Measurements from ENCODE around the gene ZNF302. TPM values are rescaled to one million over a fixed set of nuclear protein-coding genes. Genes with fewer than 3 reads are reported as not detected.

Gene ZNF302
- total and polyA plus RNA-seq, 4 donors = 5.8 to 18.6 (median 13.6) TPM

DNA sequence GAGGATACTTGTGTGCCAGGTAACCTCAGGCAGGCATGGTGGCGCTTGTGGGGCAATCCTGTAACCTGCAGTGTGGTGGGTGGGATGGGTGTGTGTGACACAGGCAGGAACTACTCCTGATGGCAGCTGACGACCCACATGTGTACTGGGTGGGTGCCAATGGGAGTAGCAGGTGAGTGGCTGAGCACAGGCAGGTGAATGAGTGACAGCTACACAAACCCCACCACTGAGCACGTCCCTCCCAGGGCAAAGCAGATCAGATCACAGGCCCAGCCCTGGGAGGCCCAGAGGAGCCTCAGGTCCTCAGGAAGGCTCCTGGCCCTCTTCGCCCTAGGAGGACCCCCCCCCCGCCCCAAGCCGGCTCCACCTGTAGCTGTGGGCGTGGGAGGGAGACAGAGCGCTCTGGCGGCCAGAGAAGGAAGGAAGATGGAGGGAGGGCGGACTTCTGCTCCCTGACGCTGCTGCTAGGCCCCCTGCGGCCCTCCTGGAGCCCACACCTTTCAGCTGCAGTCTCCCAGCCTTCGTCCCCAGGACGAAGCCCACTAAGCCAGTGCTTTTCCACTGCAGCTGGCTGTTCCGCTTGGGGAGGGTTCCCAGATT, 55.2 kb downstream of the ZNF302 start:
- H3K9me3 ChIP-seq (ENCODE audit: control insufficient read depth in 4 of 4, low read length in 3 of 4) = peaks cover 3 to 15% (median 8%) of the 10 kb centered on the region in 4 donors
- H3K27ac ChIP-seq (ENCODE audit: low read depth in 1 of 2, low read length in 2 of 2) = peak overlapping the region; percentile 23 to 98
- peaks cover 5 to 18% (median 15%) of the 10 kb centered on the region in 4 donors for H3K4me1 ChIP-seq (ENCODE audit: control insufficient read depth in 4 of 4, insufficient read depth in 4 of 4, low read length in 3 of 4)
- H3K27me3 ChIP-seq (ENCODE audit: control insufficient read depth in 4 of 4, insufficient read depth in 4 of 4, low read length in 3 of 4) = no peaks in the 10 kb centered on the region
- DNase-seq (ENCODE audit: low spot score) = peak; percentile 36
- H3K9ac ChIP-seq (ENCODE audit: low read depth in 1 of 2, low read length in 2 of 2) = no peak overlapping the region
- TF ChIP-seq, protein P1, sequence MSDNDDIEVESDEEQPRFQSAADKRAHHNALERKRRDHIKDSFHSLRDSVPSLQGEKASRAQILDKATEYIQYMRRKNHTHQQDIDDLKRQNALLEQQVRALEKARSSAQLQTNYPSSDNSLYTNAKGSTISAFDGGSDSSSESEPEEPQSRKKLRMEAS (IDR thresholded peaks at IDR 0.05) = no peak
- TF ChIP-seq SP1 (IDR thresholded peaks at IDR 0.05) (no peak), HNF4G (IDR thresholded peaks at IDR 0.05) (no peak), EGR1 (IDR thresholded peaks at IDR 0.05; ENCODE audit: low read depth in 2 of 2) (no peak), TAF1 (conservative IDR thresholded peaks at IDR 0.05) (no peak), HNF4A (conservative IDR thresholded peaks at IDR 0.05) (no peak)
- TF ChIP-seq, protein P2, sequence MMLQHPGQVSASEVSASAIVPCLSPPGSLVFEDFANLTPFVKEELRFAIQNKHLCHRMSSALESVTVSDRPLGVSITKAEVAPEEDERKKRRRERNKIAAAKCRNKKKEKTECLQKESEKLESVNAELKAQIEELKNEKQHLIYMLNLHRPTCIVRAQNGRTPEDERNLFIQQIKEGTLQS (IDR thresholded peaks at IDR 0.05) = no peak
- 62% methylated on average over 15 of the region's 15 CpGs for WGBS
- peak overlapping the region; percentile 86 to 97 (median 91) for H3K4me3 ChIP-seq (ENCODE audit: low read depth in 1 of 3, low read length in 3 of 3)
- peaks cover under 1 to 21% (median 17%) of the 10 kb centered on the region in 4 donors for H3K36me3 ChIP-seq (ENCODE audit: control insufficient read depth in 4 of 4, insufficient read depth in 3 of 4, low read depth in 1 of 4, low read length in 3 of 4)

DNA sequence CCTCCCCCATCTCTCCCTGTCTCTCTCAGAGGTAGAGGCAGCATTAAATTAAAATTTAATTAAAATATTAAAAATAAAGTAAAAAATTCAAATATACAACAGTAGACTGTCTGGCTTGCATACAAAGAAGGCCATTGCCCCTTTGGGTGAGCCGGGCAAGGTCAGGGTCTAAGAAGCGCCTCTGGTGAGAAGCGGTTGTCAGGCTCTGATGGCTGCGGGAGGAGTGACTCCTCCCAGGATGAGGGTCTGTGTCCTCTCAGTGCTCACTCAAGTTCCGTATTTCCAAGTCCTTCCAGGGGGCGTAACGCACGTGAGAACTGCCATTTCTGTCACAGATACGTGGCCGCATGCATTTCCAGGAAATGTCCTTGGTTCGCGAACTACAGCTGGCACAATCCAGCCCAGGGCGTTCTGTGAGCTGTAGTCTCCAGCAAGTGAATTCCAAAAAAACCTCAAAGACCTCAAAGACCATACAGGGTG, 55.8 kb downstream of the ZNF302 start:
- peak overlapping the region; percentile 60 to 91 for H3K9ac ChIP-seq (ENCODE audit: low read depth in 1 of 2, low read length in 2 of 2)
- 1% methylated on average over 13 of the region's 13 CpGs for WGBS
- TF ChIP-seq, protein P1 (IDR thresholded peaks at IDR 0.05) = no peak
- TF ChIP-seq JUND (IDR thresholded peaks at IDR 0.05) (no peak), HNF4A (conservative IDR thresholded peaks at IDR 0.05) (peak in 1 of 2 donors; percentile 19)
- TF ChIP-seq, protein P3, sequence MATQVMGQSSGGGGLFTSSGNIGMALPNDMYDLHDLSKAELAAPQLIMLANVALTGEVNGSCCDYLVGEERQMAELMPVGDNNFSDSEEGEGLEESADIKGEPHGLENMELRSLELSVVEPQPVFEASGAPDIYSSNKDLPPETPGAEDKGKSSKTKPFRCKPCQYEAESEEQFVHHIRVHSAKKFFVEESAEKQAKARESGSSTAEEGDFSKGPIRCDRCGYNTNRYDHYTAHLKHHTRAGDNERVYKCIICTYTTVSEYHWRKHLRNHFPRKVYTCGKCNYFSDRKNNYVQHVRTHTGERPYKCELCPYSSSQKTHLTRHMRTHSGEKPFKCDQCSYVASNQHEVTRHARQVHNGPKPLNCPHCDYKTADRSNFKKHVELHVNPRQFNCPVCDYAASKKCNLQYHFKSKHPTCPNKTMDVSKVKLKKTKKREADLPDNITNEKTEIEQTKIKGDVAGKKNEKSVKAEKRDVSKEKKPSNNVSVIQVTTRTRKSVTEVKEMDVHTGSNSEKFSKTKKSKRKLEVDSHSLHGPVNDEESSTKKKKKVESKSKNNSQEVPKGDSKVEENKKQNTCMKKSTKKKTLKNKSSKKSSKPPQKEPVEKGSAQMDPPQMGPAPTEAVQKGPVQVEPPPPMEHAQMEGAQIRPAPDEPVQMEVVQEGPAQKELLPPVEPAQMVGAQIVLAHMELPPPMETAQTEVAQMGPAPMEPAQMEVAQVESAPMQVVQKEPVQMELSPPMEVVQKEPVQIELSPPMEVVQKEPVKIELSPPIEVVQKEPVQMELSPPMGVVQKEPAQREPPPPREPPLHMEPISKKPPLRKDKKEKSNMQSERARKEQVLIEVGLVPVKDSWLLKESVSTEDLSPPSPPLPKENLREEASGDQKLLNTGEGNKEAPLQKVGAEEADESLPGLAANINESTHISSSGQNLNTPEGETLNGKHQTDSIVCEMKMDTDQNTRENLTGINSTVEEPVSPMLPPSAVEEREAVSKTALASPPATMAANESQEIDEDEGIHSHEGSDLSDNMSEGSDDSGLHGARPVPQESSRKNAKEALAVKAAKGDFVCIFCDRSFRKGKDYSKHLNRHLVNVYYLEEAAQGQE (IDR thresholded peaks at IDR 0.05) = peak; percentile 78
- H3K4me3 ChIP-seq (ENCODE audit: low read depth in 1 of 3, low read length in 3 of 3) = peak overlapping the region; percentile 86 to 97 (median 91)
- peaks cover 1 to 27% (median 22%) of the 10 kb centered on the region in 4 donors for H3K36me3 ChIP-seq (ENCODE audit: control insufficient read depth in 4 of 4, insufficient read depth in 3 of 4, low read depth in 1 of 4, low read length in 3 of 4)
- peaks cover 5 to 21% (median 12%) of the 10 kb centered on the region in 4 donors for H3K9me3 ChIP-seq (ENCODE audit: control insufficient read depth in 4 of 4, low read length in 3 of 4)
- peak overlapping the region; percentile 98 for H3K27ac ChIP-seq (ENCODE audit: low read depth in 1 of 2, low read length in 2 of 2)
- H3K4me1 ChIP-seq (ENCODE audit: control insufficient read depth in 4 of 4, insufficient read depth in 4 of 4, low read length in 3 of 4) = peaks cover 5 to 18% (median 15%) of the 10 kb centered on the region in 4 donors
- no peak for DNase-seq (ENCODE audit: low spot score)
- no peaks in the 10 kb centered on the region for H3K27me3 ChIP-seq (ENCODE audit: control insufficient read depth in 4 of 4, insufficient read depth in 4 of 4, low read length in 3 of 4)

DNA sequence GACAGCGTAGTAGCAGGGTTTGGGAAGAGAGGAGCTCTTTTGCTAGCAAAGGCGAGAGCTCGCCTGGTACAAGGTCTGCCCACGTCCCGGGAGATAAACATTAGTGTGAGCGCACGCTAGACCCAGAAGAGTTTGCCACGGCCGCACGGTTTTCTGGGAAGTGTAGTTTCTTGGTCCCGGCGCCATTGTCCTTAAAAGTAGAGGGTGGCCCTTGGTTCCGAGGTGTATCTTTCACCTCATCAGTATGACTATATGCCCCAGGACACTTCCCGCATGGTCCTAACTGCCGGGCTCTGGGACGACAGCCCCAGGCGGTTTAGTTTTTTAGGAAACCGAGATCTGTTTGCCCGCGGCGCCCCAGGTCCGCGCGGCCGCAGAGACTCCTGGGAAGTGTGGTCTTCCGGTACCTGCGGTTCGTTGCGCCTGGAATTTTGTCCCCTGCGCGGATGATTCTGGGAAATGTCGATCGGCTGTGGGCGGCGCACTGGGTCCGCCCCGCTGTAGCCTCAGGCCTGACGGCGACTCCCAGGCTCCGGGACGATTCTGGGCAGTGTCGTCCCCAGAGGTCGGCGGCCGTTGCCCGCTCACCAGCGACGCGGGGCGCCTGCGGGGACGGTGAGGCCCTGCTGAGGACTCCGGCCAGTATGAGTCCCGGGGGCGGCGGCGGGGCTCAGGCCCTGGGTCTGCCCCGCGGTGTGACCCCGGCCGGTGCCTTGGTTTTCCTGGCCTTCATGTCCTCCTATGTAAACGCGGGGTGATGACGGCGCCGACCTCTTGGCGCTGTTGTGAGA, 56.5 kb downstream of the ZNF302 start, which contains the start of gene ZNF181:
Gene ZNF181 (plus strand): TSS at position 498 of the 791 bp plus-strand sequence. CDS start 795 bp downstream, outside the sequence.
- WGBS = under 1% methylated on average over 67 of the region's 67 CpGs
- Histone ChIP-seq H3K27me3 (ENCODE audit: control insufficient read depth in 4 of 4, insufficient read depth in 4 of 4, low read length in 3 of 4) (no peaks in the 10 kb centered on the region), H3K9me3 (ENCODE audit: control insufficient read depth in 4 of 4, low read length in 3 of 4) (peaks cover 6 to 28% (median 15%) of the 10 kb centered on the region in 4 donors), H3K9ac (ENCODE audit: low read depth in 1 of 2, low read length in 2 of 2) (peak within 1 kb of the TSS; percentile 81 to 91), H3K4me1 (ENCODE audit: control insufficient read depth in 4 of 4, insufficient read depth in 4 of 4, low read length in 3 of 4) (peaks cover 5 to 18% (median 15%) of the 10 kb centered on the region in 4 donors), H3K4me3 (ENCODE audit: low read depth in 1 of 3, low read length in 3 of 3) (peak within 1 kb of the TSS; percentile 86 to 97 (median 91)), H3K27ac (ENCODE audit: low read depth in 1 of 2, low read length in 2 of 2) (peak within 1 kb of the TSS; percentile 98), H3K36me3 (ENCODE audit: control insufficient read depth in 4 of 4, insufficient read depth in 3 of 4, low read depth in 1 of 4, low read length in 3 of 4) (peaks cover 4 to 33% (median 27%) of the 10 kb centered on the region in 4 donors)
- DNase-seq (ENCODE audit: low spot score) = peak; percentile 87
- TF ChIP-seq GABPA (IDR thresholded peaks at IDR 0.05 in 1 of 2, conservative IDR thresholded peaks at IDR 0.05 in 1 of 2) (peak; percentile 62 to 91), RXRA (IDR thresholded peaks at IDR 0.05) (peak; percentile 32 to 40), HNF4G (IDR thresholded peaks at IDR 0.05) (peak; percentile 9), FOXA2 (IDR thresholded peaks at IDR 0.05) (peak; percentile 32), NR2F2 (IDR thresholded peaks at IDR 0.05) (peak; percentile 11), FOXA1 (IDR thresholded peaks at IDR 0.05) (no peak), EGR1 (IDR thresholded peaks at IDR 0.05; ENCODE audit: low read depth in 2 of 2) (peak in 1 of 2 donors; percentile 28)
- TF ChIP-seq, protein P2 (IDR thresholded peaks at IDR 0.05) = no peak
- TF ChIP-seq, protein P4, sequence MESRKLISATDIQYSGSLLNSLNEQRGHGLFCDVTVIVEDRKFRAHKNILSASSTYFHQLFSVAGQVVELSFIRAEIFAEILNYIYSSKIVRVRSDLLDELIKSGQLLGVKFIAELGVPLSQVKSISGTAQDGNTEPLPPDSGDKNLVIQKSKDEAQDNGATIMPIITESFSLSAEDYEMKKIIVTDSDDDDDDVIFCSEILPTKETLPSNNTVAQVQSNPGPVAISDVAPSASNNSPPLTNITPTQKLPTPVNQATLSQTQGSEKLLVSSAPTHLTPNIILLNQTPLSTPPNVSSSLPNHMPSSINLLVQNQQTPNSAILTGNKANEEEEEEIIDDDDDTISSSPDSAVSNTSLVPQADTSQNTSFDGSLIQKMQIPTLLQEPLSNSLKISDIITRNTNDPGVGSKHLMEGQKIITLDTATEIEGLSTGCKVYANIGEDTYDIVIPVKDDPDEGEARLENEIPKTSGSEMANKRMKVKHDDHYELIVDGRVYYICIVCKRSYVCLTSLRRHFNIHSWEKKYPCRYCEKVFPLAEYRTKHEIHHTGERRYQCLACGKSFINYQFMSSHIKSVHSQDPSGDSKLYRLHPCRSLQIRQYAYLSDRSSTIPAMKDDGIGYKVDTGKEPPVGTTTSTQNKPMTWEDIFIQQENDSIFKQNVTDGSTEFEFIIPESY (IDR thresholded peaks at IDR 0.05) = peak; percentile 86
